ENCODE results near the gene FNDC11. TPM values are rescaled to one million over a fixed set of nuclear protein-coding genes. Genes with fewer than 3 reads are reported as not detected.
"Not testable (repeated sequence)": the region's sequence is repeated elsewhere in the genome, so short reads cannot be mapped to it uniquely, and the experiment has no call there.

FNDC11 gene, protein sequence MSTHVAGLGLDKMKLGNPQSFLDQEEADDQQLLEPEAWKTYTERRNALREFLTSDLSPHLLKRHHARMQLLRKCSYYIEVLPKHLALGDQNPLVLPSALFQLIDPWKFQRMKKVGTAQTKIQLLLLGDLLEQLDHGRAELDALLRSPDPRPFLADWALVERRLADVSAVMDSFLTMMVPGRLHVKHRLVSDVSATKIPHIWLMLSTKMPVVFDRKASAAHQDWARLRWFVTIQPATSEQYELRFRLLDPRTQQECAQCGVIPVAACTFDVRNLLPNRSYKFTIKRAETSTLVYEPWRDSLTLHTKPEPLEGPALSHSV
- under 1 TPM in 1 of 2 donors, not detected in 1; 0.08 TPM for total RNA-seq
- long read RNA-seq, result 0 reads

- DNase-seq (peak; percentile 68), ATAC-seq (peak; percentile 42 to 46)
- intact Hi-C loops (cut with DNase I), result no loop called here
Measured at GRCh38 chr20:63553933-63554290, at the start of gene FNDC11. FNDC11 (plus strand) TSS chr20:63554159; CDS start chr20:63555664, 1,505 bp downstream.

DNA sequence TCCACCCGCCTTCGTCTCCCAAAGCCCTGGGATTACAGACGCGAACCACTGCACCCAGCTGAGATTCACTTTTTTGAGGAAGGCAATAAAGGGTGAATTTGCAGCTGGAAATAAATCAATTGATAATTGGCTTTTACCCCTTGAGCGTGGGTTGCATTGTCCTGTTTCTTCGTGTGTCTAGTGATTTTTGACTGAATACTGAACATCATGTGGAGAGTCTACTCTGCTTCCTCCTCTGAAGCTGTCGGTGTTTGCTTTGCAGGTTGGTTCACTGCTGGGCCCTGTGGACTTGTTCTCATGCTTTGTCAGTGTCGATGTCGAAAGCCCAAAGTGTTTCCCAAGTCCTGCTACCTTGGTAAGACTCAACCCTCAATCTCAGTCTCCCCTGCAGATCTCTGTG is 49.3 kb upstream of the FNDC11 start:
- intact Hi-C loops (cut with DNase I), result no loop called here
- no peak for DNase-seq
- no peak for ATAC-seq

- intact Hi-C loops (cut with DNase I), result no loop called here
- ATAC-seq, result no peak
- no peak for DNase-seq
Measured at GRCh38 chr20:63505281-63505680, 48.7 kb upstream of the FNDC11 start.

- DNase-seq, result no peak
- intact Hi-C loops (cut with DNase I), result no loop called here
- no peak for ATAC-seq
Measured at GRCh38 chr20:63505723-63506122, 48.2 kb upstream of the FNDC11 start.

GRCh38 chr20:63507083-63507743 is 46.7 kb upstream of the FNDC11 start:
- DNase-seq, result no peak

DNA sequence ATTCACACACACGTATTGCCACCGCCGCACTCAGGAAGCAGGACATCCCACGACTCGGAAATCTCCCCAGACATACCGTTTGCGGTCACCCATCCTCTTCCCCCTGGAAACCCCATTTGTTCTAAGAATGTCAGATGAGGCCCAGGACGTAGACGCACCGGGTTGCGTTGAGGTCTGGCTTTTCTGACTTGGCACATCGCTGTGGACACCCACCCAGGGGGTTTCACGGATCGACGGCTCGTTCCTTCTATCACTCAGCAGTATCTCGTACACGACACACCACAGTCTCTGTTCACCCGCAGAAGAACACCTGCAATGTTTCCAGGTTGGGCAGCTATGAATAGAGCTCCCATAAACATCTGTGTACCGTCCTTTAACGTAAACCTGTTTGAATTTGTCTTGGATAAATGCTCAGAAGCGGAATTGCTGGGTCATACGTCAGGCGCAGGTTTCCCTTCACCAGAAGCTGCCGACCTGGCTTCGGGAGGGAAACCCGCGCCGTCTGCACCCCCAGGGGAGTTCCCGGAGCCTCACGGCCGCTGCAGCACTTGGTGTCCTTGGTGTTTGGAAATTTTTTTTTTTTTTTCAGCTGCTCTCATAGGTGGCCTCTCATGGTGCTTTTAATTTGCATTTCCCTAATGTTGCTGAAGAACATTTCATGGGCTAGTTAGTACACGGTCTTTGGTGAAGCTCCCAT is 45.7 kb upstream of the FNDC11 start:
- DNase-seq, result no peak
- ATAC-seq, result no peak
- intact Hi-C loops (cut with DNase I), result no loop called here

More at GRCh38 chr20:63507083-63507743, 46.7 kb upstream of the FNDC11 start:
- intact Hi-C loops (cut with DNase I), result no loop called here
- ATAC-seq, result no peak

DNA sequence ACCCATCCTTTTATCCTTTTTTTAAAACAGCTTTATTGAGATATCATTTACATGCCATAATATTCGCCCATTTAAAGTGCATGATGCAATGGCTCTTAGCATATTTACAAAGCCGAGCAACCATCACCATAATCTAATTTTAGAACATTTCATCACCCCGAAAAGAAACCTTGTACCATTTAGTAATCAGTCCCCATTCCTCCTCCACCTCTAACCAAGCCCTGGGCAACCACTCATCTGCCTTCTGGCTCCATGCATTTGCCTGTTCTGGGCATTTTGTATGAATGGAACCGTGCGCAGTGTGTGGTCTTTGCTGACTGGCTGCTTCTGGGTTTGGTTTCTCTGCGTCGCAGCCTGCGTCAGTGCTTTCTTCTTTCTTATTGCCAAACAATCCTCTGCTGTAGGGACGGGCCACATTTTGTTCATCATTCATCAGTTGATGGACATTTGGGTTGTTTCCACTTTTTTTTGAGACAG is 44.8 kb upstream of the FNDC11 start:
- intact Hi-C loops (cut with DNase I), result no loop called here
- ATAC-seq (peak in 1 of 2 donors; percentile 34), DNase-seq (no peak)

DNA sequence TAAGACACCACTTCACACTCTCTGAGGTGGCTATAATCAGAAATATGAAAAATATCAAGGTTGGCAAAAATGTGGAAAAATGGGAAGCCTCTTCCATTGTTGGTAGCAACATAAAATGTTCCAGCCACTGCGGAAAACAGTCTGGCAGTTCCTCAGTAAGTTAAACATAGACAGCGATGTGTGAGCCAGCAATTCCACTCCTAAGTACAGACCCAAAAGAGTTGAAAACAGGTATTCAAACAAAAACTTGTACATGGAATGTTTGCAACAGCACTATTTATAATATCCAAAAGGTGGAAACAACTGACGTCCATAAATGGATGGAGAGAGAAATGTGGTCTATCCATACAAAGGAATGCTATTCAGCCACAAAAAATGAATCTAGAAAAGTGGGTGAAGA is 40.8 kb upstream of the FNDC11 start:
- DNase-seq (no peak), ATAC-seq (no peak)
- intact Hi-C loops (cut with DNase I), result loop anchor here in 1 of 2 donors (10.0 kb wide), 1 partner anchor 68 kb away; no protein-coding TSS in a partner anchor

DNA sequence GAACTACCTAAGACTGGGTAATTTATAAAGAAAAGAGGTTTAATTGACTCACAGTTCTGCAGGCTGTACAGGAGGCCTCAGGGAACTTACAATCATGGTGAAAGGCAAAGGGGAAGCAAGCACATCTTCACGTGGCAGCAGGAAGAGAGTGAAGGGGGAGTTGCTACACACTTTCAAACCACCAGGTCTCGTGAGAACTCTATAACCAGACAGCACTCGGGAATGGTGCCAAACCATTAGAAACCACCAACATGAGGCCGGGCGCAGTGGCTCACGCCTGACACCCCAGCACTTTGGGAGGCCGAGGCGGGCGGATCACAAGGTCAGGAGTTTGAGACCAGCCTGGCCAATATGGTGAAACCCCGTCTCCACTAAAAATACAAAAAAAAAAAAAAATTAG is 39.4 kb upstream of the FNDC11 start:
- not testable (repeated sequence) for ATAC-seq, DNase-seq
- intact Hi-C loops (cut with DNase I), result loop anchor here in 1 of 2 donors (10.0 kb wide), 1 partner anchor 70 kb away; no protein-coding TSS in a partner anchor

GRCh38 chr20:63517376-63518309 is 36.3 kb upstream of the FNDC11 start:
- peak; percentile 23 for DNase-seq
- intact Hi-C loops (cut with DNase I), result loop anchor here in 1 of 2 donors (10.0 kb wide), 1 partner anchor 73 kb away; no protein-coding TSS in a partner anchor
- ATAC-seq, result no peak

DNA sequence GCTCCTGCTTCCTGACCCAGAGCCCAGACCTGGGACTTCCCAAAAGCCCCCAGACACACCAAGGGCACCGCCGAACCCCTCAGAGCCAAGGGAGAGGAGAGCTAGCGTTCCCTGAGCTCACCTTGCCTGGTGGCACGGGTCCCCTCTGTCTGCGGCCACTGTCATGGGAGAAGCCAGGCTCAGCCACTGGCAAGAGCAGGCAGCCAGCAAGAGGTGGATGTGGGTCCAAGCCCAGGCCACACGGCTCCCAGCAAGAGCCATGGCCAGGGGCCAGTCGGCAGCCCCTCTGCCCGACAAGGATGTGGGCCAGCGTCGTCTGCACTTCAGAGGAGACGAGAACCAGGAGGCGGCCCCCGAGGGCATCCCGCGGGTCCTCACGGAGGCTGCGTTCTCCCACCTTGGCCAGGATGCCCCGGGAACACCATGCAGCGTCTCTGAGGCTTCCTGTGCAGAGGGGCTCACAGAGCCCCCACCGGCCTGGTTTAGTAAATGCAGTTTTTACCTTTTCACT is 35.6 kb upstream of the FNDC11 start:
- ATAC-seq, result no peak
- intact Hi-C loops (cut with DNase I), result loop anchor here in 1 of 2 donors (10.0 kb wide), 1 partner anchor 74 kb away; no protein-coding TSS in a partner anchor
- peak; percentile 20 for DNase-seq

DNA sequence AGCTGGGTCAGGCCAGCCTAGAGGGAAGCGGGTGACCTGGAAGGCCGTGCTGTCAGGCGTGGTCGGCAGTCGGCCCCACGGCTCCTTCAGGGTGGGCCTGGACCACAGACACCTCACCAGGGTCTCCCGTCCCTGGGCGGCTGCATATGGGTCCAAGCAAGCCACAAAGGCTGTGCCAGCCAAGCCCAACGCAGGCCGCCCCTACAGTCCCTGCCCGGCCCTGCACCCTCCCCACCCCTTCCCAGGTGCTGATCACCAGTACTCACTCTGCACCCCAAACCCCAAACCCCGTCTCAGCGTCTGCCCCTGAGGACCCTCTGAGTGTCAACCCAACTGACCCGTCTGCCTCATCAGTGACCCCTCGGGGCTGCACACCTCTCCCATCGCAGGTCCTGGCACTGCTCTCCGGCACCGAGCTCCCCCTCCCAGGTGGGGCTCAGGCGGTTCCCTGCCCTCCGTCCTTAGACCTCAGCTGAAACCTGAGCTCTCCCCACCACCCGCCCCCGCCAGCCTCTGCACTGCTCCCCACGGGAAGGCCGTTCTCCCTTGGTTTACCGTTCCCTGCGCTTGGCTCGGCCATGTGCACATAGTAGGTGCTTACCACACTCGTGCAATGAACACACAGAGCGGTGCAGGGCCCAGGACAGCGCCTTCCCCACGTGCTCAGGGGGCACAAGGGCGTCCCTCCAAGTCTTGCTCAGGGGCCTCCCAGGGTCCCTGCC is 34.9 kb upstream of the FNDC11 start:
- peak; percentile 28 for DNase-seq
- intact Hi-C loops (cut with DNase I), result loop anchor here in 1 of 2 donors (10.0 kb wide), 1 partner anchor 74 kb away; no protein-coding TSS in a partner anchor
- ATAC-seq, result no peak

- ATAC-seq, result peak; percentile 49 to 73
- peak; percentile 75 for DNase-seq
- intact Hi-C loops (cut with DNase I), result loop anchor here in 1 of 2 donors (1.0 to 10.0 kb wide), 2 partner anchors 24 to 75 kb away; no protein-coding TSS in a partner anchor
Measured at GRCh38 chr20:63519668-63520503, 34.1 kb upstream of the FNDC11 start.

GRCh38 chr20:63520504-63520933 is 33.4 kb upstream of the FNDC11 start, which contains the start of gene PPDPF:
PPDPF (plus strand) TSS chr20:63520765; CDS start chr20:63521309, 544 bp downstream.
- intact Hi-C loops (cut with DNase I), result loop anchor here in 1 of 2 donors (1.0 kb wide), 1 partner anchor 24 kb away; no protein-coding TSS in a partner anchor
- ATAC-seq (peak; percentile 91 to 94), DNase-seq (peak; percentile 86)

DNA sequence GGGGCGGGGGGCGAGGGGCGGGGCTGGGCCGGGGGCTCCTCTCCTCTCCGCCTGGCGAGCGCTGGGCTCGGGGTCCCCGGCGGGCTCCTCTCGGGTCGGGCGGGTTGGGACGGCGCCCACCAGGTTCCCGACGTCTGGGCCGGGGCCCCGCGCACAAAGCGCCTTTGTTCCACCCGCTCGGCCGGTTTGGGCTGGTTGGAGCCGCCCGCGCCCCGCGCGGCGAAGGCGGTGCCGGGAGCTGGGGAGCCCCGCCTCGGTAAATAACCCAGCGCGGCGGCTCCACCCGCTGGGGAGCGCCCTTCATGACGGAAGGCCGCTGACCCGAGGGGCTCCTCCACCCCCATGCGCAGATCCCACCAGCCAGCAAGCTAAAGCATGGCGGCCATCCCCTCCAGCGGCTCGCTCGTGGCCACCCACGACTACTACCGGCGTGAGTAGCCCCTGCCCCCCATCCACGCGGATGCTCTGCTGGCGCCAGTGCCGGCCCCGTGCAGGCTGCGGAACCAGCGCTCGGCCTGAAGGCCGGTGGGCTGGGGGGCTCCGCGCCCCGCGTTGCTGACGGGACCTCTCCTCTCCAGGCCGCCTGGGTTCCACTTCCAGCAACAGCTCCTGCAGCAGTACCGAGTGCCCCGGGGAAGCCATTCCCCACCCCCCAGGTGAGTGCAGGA is 32.9 kb upstream of the FNDC11 start:
- intact Hi-C loops (cut with DNase I), result loop anchor here in 1 of 2 donors (1.0 kb wide), 1 partner anchor 25 kb away; no protein-coding TSS in a partner anchor
- ATAC-seq (peak; percentile 66 to 69), DNase-seq (peak; percentile 80)

- ATAC-seq, result no peak
- DNase-seq, result peak; percentile 25
- intact Hi-C loops (cut with DNase I), result no loop called here
Measured at GRCh38 chr20:63521602-63522001, 32.4 kb upstream of the FNDC11 start.

Measured in left cardiac atrium (tissue), 4 donors.